Measurements from ENCODE around the gene TNS3.

DNA sequence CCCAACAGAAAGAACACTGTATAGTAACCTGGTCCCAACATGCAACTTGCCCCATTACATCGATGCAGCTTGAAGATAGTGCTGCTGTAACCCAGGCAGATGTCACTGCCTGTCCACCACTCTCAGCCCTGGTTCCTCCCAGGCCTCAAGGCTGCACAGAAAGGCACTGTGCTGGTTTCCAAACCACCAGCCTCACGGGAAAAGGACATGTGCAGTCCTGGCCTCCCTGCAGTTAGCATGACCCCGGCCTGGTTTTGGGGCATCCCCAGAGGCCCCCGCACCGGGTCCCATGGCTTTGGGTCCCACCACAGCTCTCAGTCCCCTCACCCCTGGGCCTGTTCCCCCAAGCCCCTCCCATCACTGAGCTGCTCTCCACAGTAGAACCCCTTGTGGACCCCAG is 214.5 kb downstream of the TNS3 start:
- TF ChIP-seq, protein P1, sequence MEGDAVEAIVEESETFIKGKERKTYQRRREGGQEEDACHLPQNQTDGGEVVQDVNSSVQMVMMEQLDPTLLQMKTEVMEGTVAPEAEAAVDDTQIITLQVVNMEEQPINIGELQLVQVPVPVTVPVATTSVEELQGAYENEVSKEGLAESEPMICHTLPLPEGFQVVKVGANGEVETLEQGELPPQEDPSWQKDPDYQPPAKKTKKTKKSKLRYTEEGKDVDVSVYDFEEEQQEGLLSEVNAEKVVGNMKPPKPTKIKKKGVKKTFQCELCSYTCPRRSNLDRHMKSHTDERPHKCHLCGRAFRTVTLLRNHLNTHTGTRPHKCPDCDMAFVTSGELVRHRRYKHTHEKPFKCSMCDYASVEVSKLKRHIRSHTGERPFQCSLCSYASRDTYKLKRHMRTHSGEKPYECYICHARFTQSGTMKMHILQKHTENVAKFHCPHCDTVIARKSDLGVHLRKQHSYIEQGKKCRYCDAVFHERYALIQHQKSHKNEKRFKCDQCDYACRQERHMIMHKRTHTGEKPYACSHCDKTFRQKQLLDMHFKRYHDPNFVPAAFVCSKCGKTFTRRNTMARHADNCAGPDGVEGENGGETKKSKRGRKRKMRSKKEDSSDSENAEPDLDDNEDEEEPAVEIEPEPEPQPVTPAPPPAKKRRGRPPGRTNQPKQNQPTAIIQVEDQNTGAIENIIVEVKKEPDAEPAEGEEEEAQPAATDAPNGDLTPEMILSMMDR (IDR thresholded peaks at IDR 0.05), result no peak
- TF ChIP-seq POLR2A (IDR thresholded peaks at IDR 0.05) (no peak), EP300 (IDR thresholded peaks at IDR 0.05) (no peak)
